Measurements from ENCODE around the gene AMACR. TPM values are rescaled to one million over a fixed set of nuclear protein-coding genes. Genes with fewer than 3 reads are reported as not detected.

The AMACR gene
- total and polyA plus RNA-seq, 10 donors = 3.1 to 9.9 (median 8.9) TPM

DNA sequence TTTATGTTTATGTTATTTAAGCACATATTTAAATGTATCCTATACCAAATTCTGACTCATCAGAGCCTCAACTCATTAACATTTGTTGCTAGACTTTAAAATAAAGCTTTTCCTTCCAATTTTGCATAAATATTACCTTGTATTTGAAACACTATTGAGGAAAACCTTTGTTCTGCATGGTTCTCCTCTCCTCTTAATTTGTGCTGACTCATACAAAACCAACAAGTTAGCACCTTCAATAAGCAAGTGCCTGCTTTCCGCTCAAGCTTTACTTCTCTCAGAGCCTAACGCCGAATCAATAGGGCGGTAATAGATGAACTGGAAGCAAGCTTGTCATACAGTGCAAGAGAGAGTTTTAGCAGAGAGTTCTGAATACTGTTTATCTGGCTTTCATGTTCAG, 7.9 kb downstream of the AMACR start:
- Histone ChIP-seq H3K27ac (no peak overlapping the region), H3K9me3 (no peaks in the 10 kb centered on the region), H3K4me3 (no peak overlapping the region), H3K4me1 (peaks cover 0 to 16% (median 0%) of the 10 kb centered on the region in 6 donors), H3K36me3 (peaks cover 0 to 62% (median 16%) of the 10 kb centered on the region in 6 donors), H3K27me3 (replicated peaks in 1 of 7) (no peaks in the 10 kb centered on the region)
- DNase-seq = no peak
- no peak for TF ChIP-seq POLR2A (IDR thresholded peaks at IDR 0.05)
- no peak for TF ChIP-seq POLR2AphosphoS5 (IDR thresholded peaks at IDR 0.05)
- TF ChIP-seq, protein P1, sequence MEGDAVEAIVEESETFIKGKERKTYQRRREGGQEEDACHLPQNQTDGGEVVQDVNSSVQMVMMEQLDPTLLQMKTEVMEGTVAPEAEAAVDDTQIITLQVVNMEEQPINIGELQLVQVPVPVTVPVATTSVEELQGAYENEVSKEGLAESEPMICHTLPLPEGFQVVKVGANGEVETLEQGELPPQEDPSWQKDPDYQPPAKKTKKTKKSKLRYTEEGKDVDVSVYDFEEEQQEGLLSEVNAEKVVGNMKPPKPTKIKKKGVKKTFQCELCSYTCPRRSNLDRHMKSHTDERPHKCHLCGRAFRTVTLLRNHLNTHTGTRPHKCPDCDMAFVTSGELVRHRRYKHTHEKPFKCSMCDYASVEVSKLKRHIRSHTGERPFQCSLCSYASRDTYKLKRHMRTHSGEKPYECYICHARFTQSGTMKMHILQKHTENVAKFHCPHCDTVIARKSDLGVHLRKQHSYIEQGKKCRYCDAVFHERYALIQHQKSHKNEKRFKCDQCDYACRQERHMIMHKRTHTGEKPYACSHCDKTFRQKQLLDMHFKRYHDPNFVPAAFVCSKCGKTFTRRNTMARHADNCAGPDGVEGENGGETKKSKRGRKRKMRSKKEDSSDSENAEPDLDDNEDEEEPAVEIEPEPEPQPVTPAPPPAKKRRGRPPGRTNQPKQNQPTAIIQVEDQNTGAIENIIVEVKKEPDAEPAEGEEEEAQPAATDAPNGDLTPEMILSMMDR (IDR thresholded peaks at IDR 0.05 in 8 of 11, conservative IDR thresholded peaks at IDR 0.05 in 3 of 11) = no peak
- 96 to 99% (median 97%) methylated on average over 4 of the region's 4 CpGs for WGBS, 5 donors
- intact Hi-C loops (cut with DNase I; ENCODE audit: low total_unique reads) = no loop called here

DNA sequence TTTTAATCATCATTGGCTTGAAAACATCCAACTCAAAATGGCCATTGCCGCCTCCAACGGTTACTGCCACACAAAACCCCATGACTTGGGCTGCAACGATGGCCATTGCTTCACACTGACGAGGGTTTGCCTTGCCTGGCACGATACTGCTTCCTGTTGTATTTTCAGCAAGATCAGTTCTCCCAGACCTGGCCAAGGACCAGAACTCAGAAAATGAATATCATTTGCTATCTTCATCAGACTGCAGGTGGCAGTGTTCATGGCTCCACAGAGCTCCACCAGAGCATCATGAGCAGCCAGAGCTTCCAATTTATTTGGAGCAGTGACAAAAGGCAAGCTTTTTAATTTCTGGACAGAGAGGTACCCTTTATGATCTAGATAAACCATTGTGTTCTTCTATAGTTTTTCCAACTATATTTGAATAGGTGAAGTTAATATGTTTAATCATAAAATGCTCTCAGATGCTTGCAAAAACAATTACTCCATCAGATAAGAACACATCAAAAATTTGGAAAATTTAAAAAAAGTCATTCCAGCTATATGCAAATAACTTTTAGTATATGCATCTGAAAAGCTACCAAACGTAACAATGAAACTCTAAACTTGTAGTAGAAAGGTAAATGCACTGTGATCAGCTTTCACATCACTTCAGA, 10.4 kb downstream of the AMACR start:
- 31 to 45% (median 37%) methylated on average over 6 of the region's 6 CpGs for WGBS, 5 donors
- H3K36me3 ChIP-seq = peaks cover 0 to 60% (median 10%) of the 10 kb centered on the region in 6 donors
- no peak for DNase-seq
- no peaks in the 10 kb centered on the region for H3K9me3 ChIP-seq
- TF ChIP-seq, protein P1 (IDR thresholded peaks at IDR 0.05 in 8 of 11, conservative IDR thresholded peaks at IDR 0.05 in 3 of 11) = peak in 9 of 11 experiments; percentile 14 to 64 (median 48)
- TF ChIP-seq POLR2A (IDR thresholded peaks at IDR 0.05) (no peak), POLR2AphosphoS5 (IDR thresholded peaks at IDR 0.05) (peak in 1 of 3 donors; percentile 43)
- intact Hi-C loops (cut with DNase I; ENCODE audit: low total_unique reads) = no loop called here
- H3K27me3 ChIP-seq (replicated peaks in 1 of 7) = no peaks in the 10 kb centered on the region
- no peak overlapping the region for H3K4me3 ChIP-seq
- H3K27ac ChIP-seq = no peak overlapping the region
- H3K4me1 ChIP-seq = peaks cover 0 to 16% (median 0%) of the 10 kb centered on the region in 6 donors

DNA sequence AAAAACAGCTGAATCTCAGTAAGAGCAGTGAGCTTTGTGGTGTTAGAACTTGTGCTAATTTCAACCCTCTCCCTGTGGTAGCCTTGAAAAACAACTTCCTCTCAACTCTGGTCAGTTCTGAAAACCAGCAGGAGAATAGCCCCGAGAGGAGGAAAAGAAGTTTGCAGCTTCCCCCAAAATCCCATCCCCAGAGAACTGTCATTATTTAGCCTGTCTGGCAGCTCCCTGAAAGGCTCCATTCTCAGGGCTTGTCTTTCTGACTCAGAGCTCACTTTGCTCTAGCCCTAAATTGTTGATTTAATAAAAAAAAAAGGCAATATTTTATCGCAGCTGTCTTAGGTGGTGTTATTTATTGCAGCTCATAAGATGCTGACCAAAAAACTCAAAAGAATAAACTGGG, 12.0 kb downstream of the AMACR start:
- peaks cover 0 to 16% (median 0%) of the 10 kb centered on the region in 6 donors for H3K4me1 ChIP-seq
- DNase-seq = no peak
- peaks cover 0 to 54% (median 6%) of the 10 kb centered on the region in 6 donors for H3K36me3 ChIP-seq
- H3K4me3 ChIP-seq = no peak overlapping the region
- no peaks in the 10 kb centered on the region for H3K27me3 ChIP-seq (replicated peaks in 1 of 7)
- H3K9me3 ChIP-seq = no peaks in the 10 kb centered on the region
- WGBS, 5 donors = 57 to 65% (median 59%) methylated on average over 2 of the region's 2 CpGs
- intact Hi-C loops (cut with DNase I; ENCODE audit: low total_unique reads) = no loop called here
- no peak overlapping the region for H3K27ac ChIP-seq
- TF ChIP-seq POLR2AphosphoS5 (IDR thresholded peaks at IDR 0.05) = no peak
- TF ChIP-seq, protein P1 (IDR thresholded peaks at IDR 0.05 in 8 of 11, conservative IDR thresholded peaks at IDR 0.05 in 3 of 11) = no peak
- no peak for TF ChIP-seq POLR2A (IDR thresholded peaks at IDR 0.05)

DNA sequence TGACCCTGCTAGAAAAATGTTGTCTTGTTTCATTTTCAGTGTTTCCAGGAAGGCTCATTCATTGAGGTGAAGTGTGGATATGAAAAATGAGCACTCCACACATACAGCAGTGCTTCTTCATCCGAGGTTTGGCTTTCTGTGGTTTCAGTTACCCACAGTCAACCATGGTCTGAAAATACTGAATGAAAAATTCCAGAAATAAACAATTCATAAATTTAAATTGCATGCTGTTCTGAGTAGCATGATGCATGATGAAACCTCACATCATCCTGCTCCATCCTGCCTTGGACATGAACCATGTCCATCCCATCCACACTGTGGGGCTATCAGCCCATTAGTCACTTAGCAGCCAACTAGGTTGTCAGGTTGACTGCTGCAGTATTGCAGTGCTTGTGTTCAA, 13.0 kb downstream of the AMACR start:
- H3K4me3 ChIP-seq = no peak overlapping the region
- DNase-seq = no peak
- H3K36me3 ChIP-seq = peaks cover 0 to 50% (median 4%) of the 10 kb centered on the region in 6 donors
- TF ChIP-seq, protein P1 (IDR thresholded peaks at IDR 0.05 in 8 of 11, conservative IDR thresholded peaks at IDR 0.05 in 3 of 11) = no peak
- TF ChIP-seq POLR2AphosphoS5 (IDR thresholded peaks at IDR 0.05) = no peak
- H3K27me3 ChIP-seq (replicated peaks in 1 of 7) = no peaks in the 10 kb centered on the region
- H3K27ac ChIP-seq = no peak overlapping the region
- intact Hi-C loops (cut with DNase I; ENCODE audit: low total_unique reads) = no loop called here
- H3K4me1 ChIP-seq = peaks cover 0 to 16% (median 0%) of the 10 kb centered on the region in 6 donors
- 20 to 40% (median 26%) methylated on average over 1 of the region's 1 CpG for WGBS, 5 donors
- H3K9me3 ChIP-seq = no peaks in the 10 kb centered on the region
